22Rv1 (cell line): ENCODE measurements around the gene SYNGR3.

ENCODE experiments used
- H3K27ac ChIP-seq: fragments of 450-650 bp; 2 replicates; pipeline ENCODE4 v1.5.1; 2017
- ZFX ChIP-seq: fragments of 450-650 bp; IDR thresholded peaks from 2 replicates; pipeline ENCODE4 v1.6.1; 2017; ENCODE audit warnings: antibody characterized with exemption, borderline replicate concordance
- TF ChIP-seq, protein P1 (sequence below): fragments of 450-650 bp; IDR thresholded peaks from 2 replicates; pipeline ENCODE4 v1.5.1; 2017; ENCODE audit warnings: mild to moderate bottlenecking

SYNGR3 gene

DNA sequence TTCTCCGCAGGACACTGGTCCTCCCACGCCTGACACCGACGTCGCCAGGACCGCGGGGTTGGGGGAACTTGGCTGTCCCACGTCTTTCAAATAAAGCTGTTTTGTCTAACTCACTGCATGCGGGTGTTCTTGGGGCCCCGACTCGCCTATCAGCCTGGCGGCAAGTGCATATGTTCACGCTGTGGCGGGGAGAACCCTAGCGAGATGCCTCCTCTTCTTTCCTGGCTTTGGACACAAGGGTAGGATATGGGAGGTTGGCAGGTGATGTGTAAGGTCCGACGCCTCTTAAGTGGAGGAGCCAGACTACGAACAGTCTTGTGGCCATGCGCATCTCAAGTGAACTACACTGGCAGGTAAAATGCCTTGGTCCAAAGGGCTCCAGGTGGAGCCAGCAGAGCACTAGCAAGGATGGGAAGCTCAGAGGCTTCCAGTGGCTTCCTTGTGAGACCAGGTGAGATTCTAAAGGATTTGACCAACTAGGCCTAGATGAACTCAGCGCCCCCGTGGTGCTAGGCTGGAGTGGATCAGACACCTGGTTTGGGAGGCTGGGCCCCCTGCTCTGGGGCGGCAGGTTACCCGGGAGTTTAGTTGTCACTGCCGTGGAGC lies 24.3 kb upstream of the SYNGR3 start:
- H3K27ac ChIP-seq: peak overlapping the region; percentile 96
- TF ChIP-seq, protein P1, sequence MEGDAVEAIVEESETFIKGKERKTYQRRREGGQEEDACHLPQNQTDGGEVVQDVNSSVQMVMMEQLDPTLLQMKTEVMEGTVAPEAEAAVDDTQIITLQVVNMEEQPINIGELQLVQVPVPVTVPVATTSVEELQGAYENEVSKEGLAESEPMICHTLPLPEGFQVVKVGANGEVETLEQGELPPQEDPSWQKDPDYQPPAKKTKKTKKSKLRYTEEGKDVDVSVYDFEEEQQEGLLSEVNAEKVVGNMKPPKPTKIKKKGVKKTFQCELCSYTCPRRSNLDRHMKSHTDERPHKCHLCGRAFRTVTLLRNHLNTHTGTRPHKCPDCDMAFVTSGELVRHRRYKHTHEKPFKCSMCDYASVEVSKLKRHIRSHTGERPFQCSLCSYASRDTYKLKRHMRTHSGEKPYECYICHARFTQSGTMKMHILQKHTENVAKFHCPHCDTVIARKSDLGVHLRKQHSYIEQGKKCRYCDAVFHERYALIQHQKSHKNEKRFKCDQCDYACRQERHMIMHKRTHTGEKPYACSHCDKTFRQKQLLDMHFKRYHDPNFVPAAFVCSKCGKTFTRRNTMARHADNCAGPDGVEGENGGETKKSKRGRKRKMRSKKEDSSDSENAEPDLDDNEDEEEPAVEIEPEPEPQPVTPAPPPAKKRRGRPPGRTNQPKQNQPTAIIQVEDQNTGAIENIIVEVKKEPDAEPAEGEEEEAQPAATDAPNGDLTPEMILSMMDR: no peak
- no peak for TF ChIP-seq ZFX

DNA sequence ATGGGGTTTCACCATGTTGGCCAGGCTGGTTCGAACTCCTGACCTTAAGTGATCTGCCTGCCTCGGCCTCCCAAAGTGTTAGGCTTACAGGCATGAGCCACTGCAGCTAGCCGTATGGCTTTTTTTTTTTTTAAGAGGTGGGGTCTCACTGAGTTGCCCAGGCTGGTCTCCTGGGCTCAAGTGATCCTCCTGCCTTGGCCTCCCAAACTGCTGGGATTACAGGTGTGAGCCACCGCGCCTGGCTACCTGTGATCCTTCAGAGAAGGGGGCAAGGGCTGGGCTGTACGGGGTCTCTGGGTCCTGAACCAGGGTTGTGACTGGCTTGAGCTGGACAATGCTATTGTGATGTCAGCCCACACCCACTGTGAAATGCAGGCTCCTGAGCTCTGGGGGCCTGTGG lies 23.3 kb upstream of the SYNGR3 start, which contains the start of gene RNF151:
Gene RNF151, plus strand, starts transcription at position 397 of the 400 bp plus-strand sequence. CDS start 26 bp downstream, outside the sequence.
- H3K27ac ChIP-seq: peak within 1 kb of the TSS; percentile 96
- TF ChIP-seq, protein P1: no peak
- no peak for TF ChIP-seq ZFX

DNA sequence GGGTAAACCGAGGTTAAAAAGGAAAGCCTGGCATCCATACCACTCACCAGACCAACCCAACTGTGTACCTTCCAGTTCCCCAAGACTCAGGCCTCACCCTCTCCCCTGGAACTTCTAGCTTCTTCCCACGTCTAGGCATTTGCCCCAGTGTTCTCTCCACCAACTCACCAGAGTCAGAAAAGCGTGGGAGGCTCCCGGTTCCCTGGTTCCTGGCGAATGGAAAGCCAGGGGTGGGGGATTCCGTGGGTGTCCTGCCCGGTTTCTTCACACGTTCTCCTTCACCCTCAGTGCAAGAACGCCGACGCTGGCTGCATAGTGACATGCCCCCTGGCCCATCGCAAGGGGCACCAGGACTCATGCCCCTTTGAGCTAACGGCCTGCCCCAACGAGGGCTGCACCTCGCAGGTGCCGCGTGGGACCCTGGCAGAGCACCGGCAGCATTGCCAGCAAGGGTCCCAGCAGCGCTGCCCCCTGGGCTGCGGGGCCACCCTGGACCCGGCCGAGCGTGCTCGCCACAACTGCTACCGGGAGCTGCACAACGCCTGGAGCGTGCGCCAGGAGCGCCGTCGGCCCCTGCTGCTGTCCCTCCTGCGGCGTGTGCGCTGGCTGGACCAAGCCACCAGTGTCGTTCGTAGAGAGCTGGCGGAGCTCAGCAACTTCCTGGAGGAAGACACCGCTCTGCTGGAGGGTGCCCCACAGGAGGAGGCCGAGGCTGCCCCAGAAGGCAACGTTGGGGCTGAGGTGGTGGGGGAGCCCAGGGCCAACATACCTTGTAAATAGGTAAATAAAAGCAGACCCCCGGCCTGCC lies 21.4 kb upstream of the SYNGR3 start:
- no peak for TF ChIP-seq ZFX
- TF ChIP-seq, protein P1: no peak
- H3K27ac ChIP-seq: no peak overlapping the region

DNA sequence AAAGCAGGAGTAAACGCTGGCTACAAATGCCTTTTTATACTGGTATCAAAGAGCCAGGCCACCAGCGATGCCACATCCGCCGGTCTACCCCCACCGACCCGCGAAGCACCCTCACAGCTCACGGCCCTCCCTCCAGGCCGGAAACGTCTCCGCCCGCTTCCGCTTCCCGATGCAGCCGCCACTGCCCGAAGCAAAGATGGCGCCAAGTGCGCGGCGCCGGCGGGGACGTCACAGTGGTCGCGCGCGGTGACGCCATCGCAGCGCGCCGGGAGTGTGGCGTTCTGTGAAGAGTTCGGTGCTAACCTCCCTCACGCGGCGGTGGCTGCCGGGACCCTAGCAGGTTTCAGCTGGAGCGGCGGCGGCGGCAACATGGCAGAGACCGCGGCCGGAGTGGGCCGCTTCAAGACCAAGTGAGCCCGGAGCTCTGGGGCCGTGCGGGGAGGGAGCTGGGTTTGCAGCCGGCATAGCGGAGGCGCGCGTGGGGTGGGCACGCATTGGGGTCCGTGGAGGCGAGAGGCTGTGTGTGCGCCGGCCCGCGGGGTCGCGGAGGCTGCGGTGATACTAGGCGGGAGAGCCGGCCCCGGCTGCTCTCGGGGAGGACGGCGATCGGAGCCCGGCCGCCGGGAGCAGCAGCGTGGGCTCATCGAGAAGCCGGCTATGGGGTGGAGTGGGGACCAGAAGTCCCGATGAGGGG lies 17.8 kb upstream of the SYNGR3 start, which contains the start of gene TBL3:
Gene TBL3, plus strand, starts transcription at position 258 of the 694 bp plus-strand sequence. Its CDS starts 112 bp downstream, at position 370.
- H3K27ac ChIP-seq: peak within 1 kb of the TSS; percentile 93
- no peak for TF ChIP-seq ZFX
- TF ChIP-seq, protein P1: no peak

GRCh38 chr16:1972490-1972877 lies 17.3 kb upstream of the SYNGR3 start:
- H3K27ac ChIP-seq: peak overlapping the region; percentile 93
- TF ChIP-seq ZFX: no peak
- TF ChIP-seq, protein P1: no peak

DNA sequence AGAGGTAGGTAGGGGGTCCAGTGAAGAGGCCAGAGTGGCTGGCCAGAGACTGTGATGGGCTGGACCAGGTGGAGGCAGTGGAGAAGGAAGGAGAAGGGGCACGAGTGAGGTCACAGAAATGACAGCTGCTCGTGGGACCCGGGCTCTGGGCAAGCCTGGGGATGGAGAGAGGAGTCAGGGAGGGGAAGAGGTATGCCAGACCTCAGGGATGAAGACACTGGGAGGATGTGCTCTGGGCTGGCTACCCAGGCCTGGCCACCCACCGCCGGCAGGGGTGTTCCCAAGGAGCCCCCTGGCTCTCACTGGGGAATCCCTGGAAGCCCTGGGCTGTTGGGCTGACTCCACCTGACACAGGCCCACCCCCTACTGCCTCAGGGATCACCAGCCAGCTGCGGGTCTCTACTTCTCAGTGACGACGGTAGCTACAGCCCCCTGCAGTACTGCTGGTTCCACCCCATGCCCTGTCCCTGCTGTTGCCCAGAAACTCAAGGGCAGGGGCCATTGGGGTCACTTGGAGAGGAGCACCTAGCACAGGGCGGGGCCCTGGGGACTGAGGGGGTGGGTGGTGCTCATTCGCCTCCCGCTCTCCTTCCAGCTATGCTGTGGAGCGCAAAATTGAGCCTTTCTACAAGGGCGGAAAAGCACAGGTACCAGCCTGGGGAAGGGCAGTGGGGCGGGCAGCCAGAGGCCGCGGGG lies 16.2 kb upstream of the SYNGR3 start:
- H3K27ac ChIP-seq: peak overlapping the region; percentile 93; the same call in 1 of the 2 replicates

More for the DNA sequence above, 16.2 kb upstream of the SYNGR3 start:
- TF ChIP-seq, protein P1: no peak
